DMS79 (cell line): ENCODE measurements around the gene SARM1.

Source experiments
- DNase-seq: peaks from one replicate; lab custom pipeline; 2025; lab: John Stamatoyannopoulos, UW

SARM1 gene

GRCh38 chr17:28395968-28396367, 24.5 kb downstream of the SARM1 start:
- no peak for DNase-seq

GRCh38 chr17:28396635-28397239, 25.2 kb downstream of the SARM1 start:
- no peak for DNase-seq

GRCh38 chr17:28397275-28397674, 25.8 kb downstream of the SARM1 start:
- DNase-seq, result no peak

- DNase-seq, result no peak
Measured at GRCh38 chr17:28397687-28398279, 26.3 kb downstream of the SARM1 start.

- no peak for DNase-seq
Measured at GRCh38 chr17:28398280-28398981, 26.9 kb downstream of the SARM1 start.

- DNase-seq, result no peak
Measured at GRCh38 chr17:28399808-28400207, 28.3 kb downstream of the SARM1 start.

GRCh38 chr17:28402224-28402630, 30.7 kb downstream of the SARM1 start:
- no peak for DNase-seq

- no peak for DNase-seq
Measured at GRCh38 chr17:28402844-28403243, 31.4 kb downstream of the SARM1 start.

- DNase-seq, result no peak
Measured at GRCh38 chr17:28404007-28404406, 32.5 kb downstream of the SARM1 start.

- DNase-seq, result no peak
Measured at GRCh38 chr17:28404461-28404811, 32.9 kb downstream of the SARM1 start.

- DNase-seq, result no peak
Measured at GRCh38 chr17:28404812-28405570, 33.5 kb downstream of the SARM1 start.

GRCh38 chr17:28405632-28406472, 34.4 kb downstream of the SARM1 start, which contains the start of gene SLC46A1:
Gene SLC46A1 (minus strand): TSS chr17:28406212. CDS start chr17:28406114, 98 bp downstream.
- DNase-seq, result peak; percentile 56

- peak; percentile 54 for DNase-seq
Measured at GRCh38 chr17:28406473-28406814, 35.0 kb downstream of the SARM1 start.

GRCh38 chr17:28407130-28407973, 35.9 kb downstream of the SARM1 start:
- peak; percentile 95 for DNase-seq

GRCh38 chr17:28407974-28408306, 36.4 kb downstream of the SARM1 start:
- no peak for DNase-seq

- DNase-seq, result no peak
Measured at GRCh38 chr17:28412099-28412498, 40.6 kb downstream of the SARM1 start.

GRCh38 chr17:28413804-28414203, 42.3 kb downstream of the SARM1 start:
- DNase-seq, result no peak

- DNase-seq, result no peak
Measured at GRCh38 chr17:28415886-28416285, 44.4 kb downstream of the SARM1 start.

- DNase-seq, result no peak
Measured at GRCh38 chr17:28416703-28417311, 45.3 kb downstream of the SARM1 start.

- peak; percentile 79 for DNase-seq
Measured at GRCh38 chr17:28421787-28422305, 50.4 kb downstream of the SARM1 start.
